ENCODE data around the gene JPH2.

DNA sequence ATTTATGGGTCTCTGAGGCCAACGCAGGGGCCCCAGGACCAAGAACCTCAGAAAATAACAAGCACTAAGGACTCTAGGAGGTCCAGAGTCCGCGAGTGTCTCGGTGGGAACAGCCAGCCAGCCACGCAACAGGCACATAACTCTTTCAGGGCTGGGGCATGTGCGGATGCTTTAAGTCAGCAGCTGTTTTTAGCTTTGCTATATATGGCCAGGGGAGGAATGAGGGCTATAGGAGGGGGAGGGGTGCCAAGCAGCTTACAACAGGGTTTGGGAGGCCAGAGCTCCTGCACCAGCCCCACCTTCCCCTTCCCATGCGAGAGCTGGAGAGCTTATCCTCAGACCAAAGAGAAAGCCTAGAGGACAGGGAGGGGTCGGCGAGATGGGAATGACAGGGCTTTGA is 6.2 kb downstream of the JPH2 start:
- TF ChIP-seq, protein P1, sequence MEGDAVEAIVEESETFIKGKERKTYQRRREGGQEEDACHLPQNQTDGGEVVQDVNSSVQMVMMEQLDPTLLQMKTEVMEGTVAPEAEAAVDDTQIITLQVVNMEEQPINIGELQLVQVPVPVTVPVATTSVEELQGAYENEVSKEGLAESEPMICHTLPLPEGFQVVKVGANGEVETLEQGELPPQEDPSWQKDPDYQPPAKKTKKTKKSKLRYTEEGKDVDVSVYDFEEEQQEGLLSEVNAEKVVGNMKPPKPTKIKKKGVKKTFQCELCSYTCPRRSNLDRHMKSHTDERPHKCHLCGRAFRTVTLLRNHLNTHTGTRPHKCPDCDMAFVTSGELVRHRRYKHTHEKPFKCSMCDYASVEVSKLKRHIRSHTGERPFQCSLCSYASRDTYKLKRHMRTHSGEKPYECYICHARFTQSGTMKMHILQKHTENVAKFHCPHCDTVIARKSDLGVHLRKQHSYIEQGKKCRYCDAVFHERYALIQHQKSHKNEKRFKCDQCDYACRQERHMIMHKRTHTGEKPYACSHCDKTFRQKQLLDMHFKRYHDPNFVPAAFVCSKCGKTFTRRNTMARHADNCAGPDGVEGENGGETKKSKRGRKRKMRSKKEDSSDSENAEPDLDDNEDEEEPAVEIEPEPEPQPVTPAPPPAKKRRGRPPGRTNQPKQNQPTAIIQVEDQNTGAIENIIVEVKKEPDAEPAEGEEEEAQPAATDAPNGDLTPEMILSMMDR (IDR thresholded peaks at IDR 0.05), result no peak
- TF ChIP-seq POLR2A (IDR thresholded peaks at IDR 0.05), result no peak
